Amniotic epithelial cell (primary cell): ENCODE measurements around the gene ARPC2.
A peak's percentile ranks its signal among the peaks of the same experiment; 100 is the strongest.

ENCODE experiments used
- DNase-seq: peaks from one replicate; pipeline ENCODE4 v3.0.0-alpha.2; 2010; ENCODE audit warnings: low read depth

Gene ARPC2

GRCh38 chr2:218290316-218291261 is 73.6 kb downstream of the ARPC2 start:
- no peak for DNase-seq

DNA sequence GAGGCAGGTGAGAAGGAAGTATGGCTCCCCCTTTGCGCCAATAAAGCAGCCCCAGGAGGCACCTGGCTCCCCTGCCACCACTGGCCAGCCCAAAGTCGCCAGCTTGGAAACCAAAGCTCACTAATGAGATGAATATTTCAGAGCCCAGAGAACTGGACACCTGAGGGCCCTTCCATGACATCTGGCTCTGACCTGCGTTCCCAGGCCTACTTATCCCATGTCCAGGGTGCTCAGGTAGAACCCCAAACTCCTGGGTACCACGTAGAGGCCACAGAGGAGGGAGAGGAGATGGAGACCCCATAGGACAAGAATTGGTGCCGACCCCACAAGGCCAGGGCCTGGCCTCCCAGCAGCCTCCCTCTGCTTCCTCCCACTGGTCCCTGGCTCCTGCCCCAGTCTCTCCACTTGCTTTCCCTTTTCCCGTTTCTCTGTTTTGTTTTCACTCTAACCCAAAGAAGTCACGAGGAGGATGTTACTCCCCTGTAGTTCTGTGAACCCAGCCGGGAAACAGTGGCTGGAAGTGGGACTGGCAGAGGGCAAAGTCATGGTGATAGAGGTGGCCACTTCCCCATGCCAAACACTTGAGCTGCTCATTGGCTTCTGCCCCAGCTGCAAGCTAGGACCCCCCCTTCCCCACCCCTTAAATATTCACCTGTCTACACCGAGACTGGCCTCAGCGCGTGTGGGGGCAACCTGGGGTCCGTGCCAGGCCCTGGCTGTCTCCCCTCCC is 74.5 kb downstream of the ARPC2 start:
- DNase-seq = peak; percentile 23

DNA sequence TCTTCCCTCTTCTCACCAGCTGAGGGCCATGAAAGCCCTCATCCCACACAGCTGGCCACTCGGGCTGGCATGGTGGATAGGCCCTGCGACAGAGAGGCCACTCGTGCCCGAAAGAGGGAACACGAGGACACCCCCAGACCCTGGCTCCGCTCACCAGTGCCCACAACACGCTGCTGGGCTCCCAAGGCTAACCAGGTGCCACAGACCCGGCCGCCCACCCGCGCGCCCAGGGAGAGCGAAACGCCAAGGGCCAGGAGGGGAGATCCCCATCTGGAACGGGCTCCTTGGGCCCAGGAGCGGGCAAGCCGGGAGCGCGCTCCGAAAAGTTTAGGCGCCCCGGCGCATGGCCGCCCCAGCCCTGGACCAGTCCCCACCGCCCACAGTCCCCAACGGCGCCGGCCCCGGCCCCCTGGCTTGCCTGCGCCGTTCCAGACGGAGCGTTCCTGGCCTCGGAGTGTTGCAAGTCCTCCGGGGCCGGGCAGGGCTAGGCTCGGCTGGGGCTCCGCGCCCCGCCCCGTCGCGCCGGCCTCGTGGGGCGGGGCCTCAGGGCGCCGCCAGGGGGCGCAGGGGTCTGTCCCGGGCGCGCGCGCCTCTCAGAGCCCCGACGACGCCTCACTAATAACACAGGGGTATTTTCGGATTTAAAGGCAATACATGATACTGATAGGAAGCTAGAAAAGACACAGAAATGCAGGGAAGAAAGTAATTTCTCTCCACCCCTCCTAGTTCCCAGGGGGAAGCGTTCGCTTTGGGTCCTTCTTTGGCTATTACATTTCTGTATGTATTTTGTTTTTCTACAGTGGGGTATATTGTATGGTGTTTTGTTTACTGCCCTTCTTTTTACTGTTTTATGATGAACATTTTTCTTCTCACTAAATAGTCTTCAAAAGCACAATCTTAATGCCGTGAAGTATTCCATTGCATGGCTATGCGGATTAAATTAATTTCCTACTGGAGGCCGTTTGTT is 75.3 kb downstream of the ARPC2 start, which contains the start of gene TMBIM1:
Gene TMBIM1 (minus strand): TSS at position 456 of the 967 bp plus-strand sequence. CDS start 10,362 bp downstream, outside the sequence.
- peak; percentile 63 for DNase-seq

- no peak for DNase-seq
Measured at GRCh38 chr2:218293715-218294429, 76.9 kb downstream of the ARPC2 start.

- DNase-seq = no peak
Measured at GRCh38 chr2:218294430-218295022, 77.5 kb downstream of the ARPC2 start.

GRCh38 chr2:218295029-218295428 is 78.0 kb downstream of the ARPC2 start:
- DNase-seq = peak; percentile 70

- no peak for DNase-seq
Measured at GRCh38 chr2:218296200-218296599, 79.2 kb downstream of the ARPC2 start.

- no peak for DNase-seq
Measured at GRCh38 chr2:218296847-218297246, 79.9 kb downstream of the ARPC2 start.

GRCh38 chr2:218298314-218298875 is 81.4 kb downstream of the ARPC2 start:
- DNase-seq = no peak

DNA sequence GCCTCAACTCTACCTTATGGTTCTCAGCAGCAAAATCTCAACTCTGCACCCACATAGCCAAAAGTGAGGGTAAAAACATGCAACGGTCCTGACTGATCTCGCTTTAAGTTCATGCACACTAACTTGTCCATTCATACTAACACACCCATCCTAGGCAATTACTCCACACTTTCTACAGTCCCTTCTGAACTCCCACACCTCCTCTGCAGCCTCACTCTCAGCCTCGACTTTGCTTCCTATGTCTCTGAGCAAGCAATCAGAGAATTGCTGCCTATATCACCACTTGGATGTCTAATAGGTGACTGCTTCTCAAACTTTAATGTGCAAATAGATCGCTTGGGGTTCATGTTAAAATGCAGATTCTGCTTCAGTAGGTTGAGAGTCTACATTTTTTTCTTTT is 83.2 kb downstream of the ARPC2 start:
- no peak for DNase-seq

DNA sequence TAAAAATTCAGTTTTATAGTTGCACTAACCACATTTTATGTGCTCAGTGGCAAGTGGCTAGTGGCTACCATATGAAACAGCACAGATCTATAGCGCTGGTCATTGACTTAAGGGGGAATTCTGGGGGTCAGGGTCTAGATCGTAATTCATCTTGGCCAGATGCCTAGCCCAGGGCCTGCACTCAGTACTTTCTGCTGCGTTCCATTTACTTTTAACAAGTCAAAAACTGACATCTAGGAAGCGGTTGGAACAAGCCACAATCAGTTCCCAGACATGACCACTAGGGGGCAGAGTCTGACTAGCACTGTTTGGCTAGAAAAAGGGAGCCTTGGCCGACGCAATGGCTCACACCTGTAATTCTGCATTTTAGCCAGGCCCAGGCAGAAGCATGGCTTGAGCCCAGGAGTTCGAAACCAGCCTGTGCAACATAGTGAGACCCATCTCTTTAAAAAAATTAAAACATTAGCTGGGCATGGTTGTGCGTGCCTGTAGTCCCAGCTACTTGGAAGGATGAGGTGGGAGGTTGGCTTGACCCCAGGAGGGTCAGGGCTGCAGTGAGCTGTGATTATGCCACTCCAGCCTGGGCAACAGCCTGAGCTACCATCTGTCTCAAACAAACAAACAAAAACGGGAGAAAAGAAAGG is 84.3 kb downstream of the ARPC2 start:
- DNase-seq = peak; percentile 81
